ENCODE measurements around the gene DMD.

DMD gene

GRCh38 chrX:31440546-31440945 is 1770.8 kb downstream of the DMD start:
- TF ChIP-seq CTCF (IDR thresholded peaks at IDR 0.05; ENCODE audit: insufficient read depth, low read depth, low read length, missing control alignments): no peak
- no peak overlapping the region for H3K4me3 ChIP-seq (ENCODE audit: low read depth, low read length)
- no peak for DNase-seq (ENCODE audit: low read depth)

- TF ChIP-seq CTCF (IDR thresholded peaks at IDR 0.05; ENCODE audit: insufficient read depth, low read depth, low read length, missing control alignments): no peak
- no peak for DNase-seq (ENCODE audit: low read depth)
- no peak overlapping the region for H3K4me3 ChIP-seq (ENCODE audit: low read depth, low read length)
These were observed 1774.9 kb downstream of the DMD start for GRCh38 chrX:31436424-31436823.

- TF ChIP-seq CTCF (IDR thresholded peaks at IDR 0.05; ENCODE audit: insufficient read depth, low read depth, low read length, missing control alignments): no peak
- no peak overlapping the region for H3K4me3 ChIP-seq (ENCODE audit: low read depth, low read length)
- DNase-seq (ENCODE audit: low read depth): no peak
These were observed 1775.8 kb downstream of the DMD start for GRCh38 chrX:31435592-31435991.

GRCh38 chrX:31433856-31434255 is 1777.5 kb downstream of the DMD start:
- TF ChIP-seq CTCF (IDR thresholded peaks at IDR 0.05; ENCODE audit: insufficient read depth, low read depth, low read length, missing control alignments): no peak
- no peak for DNase-seq (ENCODE audit: low read depth)
- H3K4me3 ChIP-seq (ENCODE audit: low read depth, low read length): no peak overlapping the region

DNA sequence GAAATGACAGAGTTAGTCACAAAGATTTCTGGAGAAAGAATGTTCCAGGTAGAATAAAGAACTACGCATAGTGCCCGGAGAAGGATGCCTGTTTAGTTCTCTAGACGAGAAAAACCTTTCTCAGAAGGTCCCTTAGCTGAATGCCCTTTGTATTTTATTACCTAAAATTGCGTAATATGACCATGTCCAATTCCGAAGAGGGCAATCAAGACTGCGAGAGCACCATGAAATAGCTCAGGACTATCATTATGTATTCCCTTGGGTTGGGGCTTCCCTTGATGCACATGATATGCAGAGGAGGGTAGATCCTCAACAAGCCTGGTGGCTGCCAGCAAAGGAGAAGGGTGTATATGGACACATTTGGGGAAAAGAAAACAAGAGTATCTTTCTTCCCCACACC is 1781.4 kb downstream of the DMD start:
- no peak overlapping the region for H3K4me3 ChIP-seq (ENCODE audit: low read depth, low read length)
- no peak for TF ChIP-seq CTCF (IDR thresholded peaks at IDR 0.05; ENCODE audit: insufficient read depth, low read depth, low read length, missing control alignments)
- DNase-seq (ENCODE audit: low read depth): no peak

DNA sequence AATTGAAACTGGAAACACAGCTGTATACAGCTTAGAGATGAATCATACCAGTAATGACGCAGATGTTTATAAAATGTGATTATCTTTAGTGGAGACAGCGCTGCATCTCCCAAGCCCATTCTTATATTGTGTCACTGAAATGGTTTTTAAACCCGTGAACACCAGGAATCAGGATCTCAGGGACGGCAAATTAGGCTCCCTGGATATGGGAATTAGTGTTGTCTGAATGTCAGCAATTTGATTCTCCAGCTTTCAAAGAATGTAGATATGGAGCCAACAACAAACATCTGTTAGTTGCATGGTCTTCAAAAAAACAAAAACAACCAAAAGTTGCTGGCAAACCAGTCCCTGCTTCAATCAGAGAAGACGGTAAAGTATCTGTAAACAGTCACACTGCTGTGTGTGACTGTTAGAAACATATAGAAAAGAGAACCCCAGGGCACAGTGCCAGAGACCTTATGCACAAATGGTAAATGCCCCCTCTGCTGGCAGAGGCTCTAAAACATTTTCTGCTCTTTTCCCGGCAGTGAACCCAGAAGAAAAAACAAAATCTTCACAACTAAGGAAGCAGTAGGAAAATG is 1787.7 kb downstream of the DMD start:
- H3K4me3 ChIP-seq (ENCODE audit: low read depth, low read length): no peak overlapping the region
- DNase-seq (ENCODE audit: low read depth): peak; percentile 27
- peak; percentile 14 for TF ChIP-seq CTCF (IDR thresholded peaks at IDR 0.05; ENCODE audit: insufficient read depth, low read depth, low read length, missing control alignments)

DNA sequence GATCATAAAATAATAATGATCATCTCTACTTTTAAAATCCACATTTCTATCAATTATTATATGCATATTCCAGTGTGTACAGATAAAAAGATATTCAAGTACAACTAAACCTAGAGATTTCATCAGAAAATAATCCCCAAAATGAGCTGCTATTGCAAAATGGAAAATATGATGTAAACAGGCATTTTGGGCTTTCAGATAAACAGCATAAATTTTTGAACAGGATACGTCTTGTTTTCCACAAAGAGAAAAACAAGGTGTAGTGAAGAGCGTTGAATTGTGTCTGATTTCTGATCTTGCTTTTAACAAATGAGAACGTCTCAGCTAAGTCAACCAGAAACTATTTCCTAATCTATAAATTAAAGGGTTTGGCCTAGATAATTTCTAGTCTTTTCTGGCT is 1789.9 kb downstream of the DMD start:
- TF ChIP-seq CTCF (IDR thresholded peaks at IDR 0.05; ENCODE audit: insufficient read depth, low read depth, low read length, missing control alignments): no peak

More for the DNA sequence above, 1789.9 kb downstream of the DMD start:
- no peak overlapping the region for H3K4me3 ChIP-seq (ENCODE audit: low read depth, low read length)
- DNase-seq (ENCODE audit: low read depth): no peak
